Astrocyte (in vitro differentiated cells and primary cell): Measurements from ENCODE around the gene MKI67. TPM values are rescaled to one million over a fixed set of nuclear protein-coding genes. Genes with fewer than 3 reads are reported as not detected.

Source experiments
- DNase-seq: peaks from one replicate; pipeline ENCODE4 v3.0.0-alpha.2; 2010; ENCODE audit warnings: low read depth
- FAIRE-seq: peaks from 2 replicates; lab custom pipeline; 2011; peaks lifted over from hg19 to GRCh38; lab: Jason Lieb, UNC
- H2AFZ ChIP-seq: 2 replicates; pipeline ENCODE4 v1.6.0; 2012; ENCODE audit warnings: low read depth, low read length, inconsistent platforms
- H3K27ac ChIP-seq: 2 replicates; pipeline ENCODE4 v1.5.1; 2011; ENCODE audit warnings: low read depth, low read length, inconsistent platforms
- H3K27me3 ChIP-seq: 2 replicates; pipeline ENCODE4 v1.6.0; 2011; ENCODE audit warnings: low read length, inconsistent platforms; ENCODE audit not compliant: insufficient read depth
- H3K36me3 ChIP-seq: 2 replicates; pipeline ENCODE4 v1.5.1; 2011; ENCODE audit warnings: low read length, inconsistent platforms; ENCODE audit not compliant: insufficient read depth
- H3K4me1 ChIP-seq: 2 replicates; pipeline ENCODE4 v1.5.1; 2011; ENCODE audit warnings: low read length, inconsistent platforms; ENCODE audit not compliant: insufficient read depth
- H3K4me2 ChIP-seq: 2 replicates; pipeline ENCODE4 v1.6.0; 2012; ENCODE audit warnings: low read length, inconsistent platforms
- H3K4me3 ChIP-seq: 2 replicates; pipeline ENCODE4 v1.5.1; 2011; ENCODE audit warnings: low read depth, mild to moderate bottlenecking, low read length, inconsistent platforms; ENCODE audit not compliant: insufficient read depth
- H3K79me2 ChIP-seq: 2 replicates; pipeline ENCODE4 v1.6.0; 2012; ENCODE audit warnings: mild to moderate bottlenecking, low read length, inconsistent platforms; ENCODE audit not compliant: insufficient read depth
- H3K9ac ChIP-seq: 2 replicates; pipeline ENCODE4 v1.6.0; 2012; ENCODE audit warnings: mild to moderate bottlenecking, low read length, inconsistent platforms
- H3K9me3 ChIP-seq: 2 replicates; pipeline ENCODE4 v1.5.1; 2012; ENCODE audit warnings: low read depth, mild to moderate bottlenecking, low read length, inconsistent platforms; ENCODE audit not compliant: insufficient read depth
- H4K20me1 ChIP-seq: 2 replicates; pipeline ENCODE4 v1.6.0; 2012; ENCODE audit warnings: low read length, inconsistent platforms; ENCODE audit not compliant: insufficient read depth
- H3K27ac Mint-ChIP-seq: one replicate; pipeline ENCODE4 v1.8.0; 2021; ENCODE audit warnings: mild to moderate bottlenecking, mixed read lengths; ENCODE audit not compliant: unreplicated experiment
- H3K27me3 Mint-ChIP-seq: one replicate; pipeline ENCODE4 v1.8.0; 2021; ENCODE audit warnings: low read depth, mixed read lengths; ENCODE audit not compliant: unreplicated experiment
- H3K36me3 Mint-ChIP-seq: one replicate; pipeline ENCODE4 v1.8.0; 2021; ENCODE audit warnings: low read depth, mixed read lengths; ENCODE audit not compliant: unreplicated experiment
- H3K4me1 Mint-ChIP-seq: one replicate; pipeline ENCODE4 v1.8.0; 2021; ENCODE audit warnings: low read depth, mixed read lengths; ENCODE audit not compliant: unreplicated experiment
- H3K4me3 Mint-ChIP-seq: one replicate; pipeline ENCODE4 v1.8.0; 2021; ENCODE audit warnings: mild to moderate bottlenecking, moderate library complexity, mixed read lengths; ENCODE audit not compliant: unreplicated experiment
- H3K9me3 Mint-ChIP-seq: one replicate; pipeline ENCODE4 v1.8.0; 2021; ENCODE audit warnings: mild to moderate bottlenecking, mixed read lengths; ENCODE audit not compliant: unreplicated experiment
- EZH2 ChIP-seq: IDR thresholded peaks from 2 replicates; pipeline ENCODE4 v1.6.1; 2012; ENCODE audit warnings: mild to moderate bottlenecking, low read length, inconsistent platforms; ENCODE audit not compliant: insufficient read depth
- total RNA-seq: library from RNA; stranded (reverse); gene quantifications from 2 replicates; pipeline ENCODE4 v1.2.1, GENCODE V29; 2021
- TF ChIP-seq, protein P1 (sequence below): IDR thresholded peaks from 2 replicates; pipeline ENCODE4 v1.5.1; 2011; ENCODE audit warnings: low read depth, mild to moderate bottlenecking, inconsistent platforms, low read length, moderate library complexity; ENCODE audit not compliant: insufficient read depth

The MKI67 gene
- total RNA-seq, 1 donor from 2014 or later = 4.6 TPM

GRCh38 chr10:128058106-128058749 lies 68.0 kb downstream of the MKI67 start:
- Histone ChIP-seq H3K9me3 (peaks cover 2% of the 10 kb centered on the region), H3K36me3 (no peaks in the 10 kb centered on the region), H4K20me1 (no peaks in the 10 kb centered on the region), H3K9ac (no peak overlapping the region), H3K79me2 (no peaks in the 10 kb centered on the region), H2AFZ (no peak overlapping the region), H3K4me1 (peaks cover 4% of the 10 kb centered on the region), H3K4me3 (no peak overlapping the region), H3K4me2 (no peak overlapping the region), H3K27me3 (no peaks in the 10 kb centered on the region), H3K27ac (no peak overlapping the region)
- TF ChIP-seq, protein P1, sequence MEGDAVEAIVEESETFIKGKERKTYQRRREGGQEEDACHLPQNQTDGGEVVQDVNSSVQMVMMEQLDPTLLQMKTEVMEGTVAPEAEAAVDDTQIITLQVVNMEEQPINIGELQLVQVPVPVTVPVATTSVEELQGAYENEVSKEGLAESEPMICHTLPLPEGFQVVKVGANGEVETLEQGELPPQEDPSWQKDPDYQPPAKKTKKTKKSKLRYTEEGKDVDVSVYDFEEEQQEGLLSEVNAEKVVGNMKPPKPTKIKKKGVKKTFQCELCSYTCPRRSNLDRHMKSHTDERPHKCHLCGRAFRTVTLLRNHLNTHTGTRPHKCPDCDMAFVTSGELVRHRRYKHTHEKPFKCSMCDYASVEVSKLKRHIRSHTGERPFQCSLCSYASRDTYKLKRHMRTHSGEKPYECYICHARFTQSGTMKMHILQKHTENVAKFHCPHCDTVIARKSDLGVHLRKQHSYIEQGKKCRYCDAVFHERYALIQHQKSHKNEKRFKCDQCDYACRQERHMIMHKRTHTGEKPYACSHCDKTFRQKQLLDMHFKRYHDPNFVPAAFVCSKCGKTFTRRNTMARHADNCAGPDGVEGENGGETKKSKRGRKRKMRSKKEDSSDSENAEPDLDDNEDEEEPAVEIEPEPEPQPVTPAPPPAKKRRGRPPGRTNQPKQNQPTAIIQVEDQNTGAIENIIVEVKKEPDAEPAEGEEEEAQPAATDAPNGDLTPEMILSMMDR = no peak
- no peak for TF ChIP-seq EZH2
- Mint-ChIP-seq H3K4me1 (peaks cover 8% of the 10 kb centered on the region), H3K27me3 (no peaks in the 10 kb centered on the region), H3K9me3 (peaks cover 2% of the 10 kb centered on the region), H3K36me3 (peaks cover 30% of the 10 kb centered on the region), H3K27ac (no peak overlapping the region), H3K4me3 (no peak overlapping the region)
- DNase-seq (no peak), FAIRE-seq (no peak)

- no peaks in the 10 kb centered on the region for H3K27me3 ChIP-seq
- no peak for TF ChIP-seq EZH2
- TF ChIP-seq, protein P1 = no peak
- H3K36me3 Mint-ChIP-seq = peaks cover 38% of the 10 kb centered on the region
- no peaks in the 10 kb centered on the region for H3K4me1 Mint-ChIP-seq
- H3K9me3 Mint-ChIP-seq = peaks cover 4% of the 10 kb centered on the region
- no peak overlapping the region for H3K4me2 ChIP-seq
- no peak overlapping the region for H3K4me3 Mint-ChIP-seq
- H3K9me3 ChIP-seq = peaks cover 2% of the 10 kb centered on the region
- H3K27ac ChIP-seq = no peak overlapping the region
- no peaks in the 10 kb centered on the region for H3K79me2 ChIP-seq
- no peaks in the 10 kb centered on the region for H3K4me1 ChIP-seq
- H3K9ac ChIP-seq = no peak overlapping the region
- H3K27ac Mint-ChIP-seq = no peak overlapping the region
- H4K20me1 ChIP-seq = no peaks in the 10 kb centered on the region
- H3K4me3 ChIP-seq = no peak overlapping the region
- FAIRE-seq (no peak), DNase-seq (no peak)
- H2AFZ ChIP-seq = no peak overlapping the region
- H3K36me3 ChIP-seq = no peaks in the 10 kb centered on the region
- H3K27me3 Mint-ChIP-seq = no peaks in the 10 kb centered on the region
Observed at GRCh38 chr10:128056303-128057050, 69.7 kb downstream of the MKI67 start.
